ENCODE measurements around the gene STX4.

GRCh38 chr16:31071861-31072260, 38.5 kb downstream of the STX4 start:
- TF ChIP-seq CTCF (IDR thresholded peaks at IDR 0.05 in 2 of 3, conservative IDR thresholded peaks at IDR 0.05 in 1 of 3; ENCODE audit: borderline replicate concordance in 1 of 3, insufficient read depth in 1 of 3, low read depth in 2 of 3, low read length in 2 of 3) (no peak), CEBPB (IDR thresholded peaks at IDR 0.05; ENCODE audit: low read depth) (no peak), POLR2AphosphoS5 (IDR thresholded peaks at IDR 0.05; ENCODE audit: low read depth, low read length) (no peak), ATF3 (IDR thresholded peaks at IDR 0.05) (no peak)
